Panc1 (cell line): ENCODE data around the gene TRAK1. TPM values are rescaled to one million over a fixed set of nuclear protein-coding genes. Genes with fewer than 3 reads are reported as not detected.

Experiments
- ATAC-seq: fragments of 200-7000 bp; cut with Tn5 transposase; 2 replicates; pipeline ENCODE4 v1.9.1; 2020; ENCODE audit warnings: mild to moderate bottlenecking, moderate library complexity
- BruUV-seq: library from RNA; stranded (reverse); fragments of 400-500 nt; replicated peaks from 2 replicates; lab custom pipeline; 2021; lab: Mats Ljungman, UMichigan
- CTCF ChIA-PET: fragments of 300-600 bp; sonication (Branson Sonifier 250); formaldehyde crosslinking; loops from one replicate; lab custom pipeline; 2022; ENCODE audit warnings: antibody characterized with exemption; lab: Charles Lee
- POLR2A ChIA-PET: fragments of 300-600 bp; sonication (Branson Sonifier 250); formaldehyde crosslinking; loops from one replicate; lab custom pipeline; 2022; ENCODE audit warnings: antibody characterized with exemption; lab: Charles Lee
- DNase-seq: peaks from one replicate; pipeline ENCODE4 v3.0.0-alpha.2; 2010; ENCODE audit warnings: low read depth, low spot score
- H3K27ac ChIP-seq: 2 replicates; pipeline ENCODE4 v1.5.1; 2011; ENCODE audit warnings: mild to moderate bottlenecking, low read length, inconsistent platforms
- H3K27me3 ChIP-seq: fragments of 200-500 bp; sonication (Bioruptor generic); 2 replicates; pipeline ENCODE4 v1.6.0; 2014; ENCODE audit warnings: low read length, inconsistent platforms; ENCODE audit not compliant: control insufficient read depth, insufficient read depth
- H3K36me3 ChIP-seq: fragments of 200-500 bp; sonication (Bioruptor generic); 2 replicates; pipeline ENCODE4 v1.5.1; 2014; ENCODE audit warnings: inconsistent platforms, mild to moderate bottlenecking, low read length, moderate library complexity; ENCODE audit not compliant: control insufficient read depth, insufficient read depth
- H3K4me1 ChIP-seq: 2 replicates; pipeline ENCODE4 v1.5.1; 2011; ENCODE audit warnings: inconsistent platforms, mild to moderate bottlenecking, low read length, moderate library complexity; ENCODE audit not compliant: control insufficient read depth, insufficient read depth
- H3K4me3 ChIP-seq, 2 experiments: 2 replicates each; pipeline ENCODE4 v1.5.1; 2011 to 2012; ENCODE audit warnings: low read depth in 2 of 2, low read length in 2 of 2, mild to moderate bottlenecking in 2 of 2, inconsistent platforms in 1 of 2, moderate library complexity in 1 of 2
- H3K9me3 ChIP-seq: fragments of 200-500 bp; sonication (Bioruptor generic); 2 replicates; pipeline ENCODE4 v1.5.1; 2014; ENCODE audit warnings: low read depth, mild to moderate bottlenecking, inconsistent platforms, low read length, moderate library complexity; ENCODE audit not compliant: control insufficient read depth, insufficient read depth
- POLR2AphosphoS5 ChIP-seq: IDR thresholded peaks from 2 replicates; pipeline ENCODE4 v1.6.1; 2012; ENCODE audit warnings: mild to moderate bottlenecking, low read depth, low read length, moderate library complexity
- SIN3A ChIP-seq: IDR thresholded peaks from 2 replicates; pipeline ENCODE4 v1.6.1; 2012; ENCODE audit warnings: low read depth, mild to moderate bottlenecking, low read length, moderate library complexity, borderline replicate concordance; ENCODE audit not compliant: insufficient read depth
- TCF7L2 ChIP-seq: IDR thresholded peaks from 2 replicates; pipeline ENCODE4 v1.6.1; 2011; ENCODE audit warnings: mild to moderate bottlenecking, low read depth, low read length, inconsistent platforms
- in situ Hi-C: cut with HindIII; loops from 2 replicates; pipeline ENCODE4 v1.10.0; 2016; ENCODE audit warnings: low sequenced_read_pairs, low pct_unique_long_range_greater_than_20kb
- intact Hi-C: fragments of 100-400 bp; cut with micrococcal nuclease; formaldehyde crosslinking; loops from one replicate; pipeline ENCODE4 v1.10.0; 2022; ENCODE audit not compliant: unreplicated experiment
- total RNA-seq: library from RNA; stranded (reverse); gene quantifications from one replicate; pipeline ENCODE4 v1.2.1, GENCODE V29; 2021; ENCODE audit not compliant: unreplicated experiment
- TF ChIP-seq, protein P1 (sequence below): fragments of 450-650 bp; IDR thresholded peaks from 2 replicates; pipeline ENCODE4 v1.5.1; 2017; ENCODE audit warnings: mild to moderate bottlenecking
- TF ChIP-seq, protein P2 (sequence below), 2 experiments: IDR thresholded peaks; 2 replicates each; pipeline ENCODE4 v1.6.1; 2011 to 2012; ENCODE audit warnings: low read depth in 2 of 2, control low read depth in 1 of 2, low read length in 1 of 2, mild to moderate bottlenecking in 1 of 2, moderate library complexity in 1 of 2; ENCODE audit not compliant: insufficient read depth in 1 of 2

The TRAK1 gene
- total RNA-seq, 1 experiment from 2014 or later, result 38.4 TPM

DNA sequence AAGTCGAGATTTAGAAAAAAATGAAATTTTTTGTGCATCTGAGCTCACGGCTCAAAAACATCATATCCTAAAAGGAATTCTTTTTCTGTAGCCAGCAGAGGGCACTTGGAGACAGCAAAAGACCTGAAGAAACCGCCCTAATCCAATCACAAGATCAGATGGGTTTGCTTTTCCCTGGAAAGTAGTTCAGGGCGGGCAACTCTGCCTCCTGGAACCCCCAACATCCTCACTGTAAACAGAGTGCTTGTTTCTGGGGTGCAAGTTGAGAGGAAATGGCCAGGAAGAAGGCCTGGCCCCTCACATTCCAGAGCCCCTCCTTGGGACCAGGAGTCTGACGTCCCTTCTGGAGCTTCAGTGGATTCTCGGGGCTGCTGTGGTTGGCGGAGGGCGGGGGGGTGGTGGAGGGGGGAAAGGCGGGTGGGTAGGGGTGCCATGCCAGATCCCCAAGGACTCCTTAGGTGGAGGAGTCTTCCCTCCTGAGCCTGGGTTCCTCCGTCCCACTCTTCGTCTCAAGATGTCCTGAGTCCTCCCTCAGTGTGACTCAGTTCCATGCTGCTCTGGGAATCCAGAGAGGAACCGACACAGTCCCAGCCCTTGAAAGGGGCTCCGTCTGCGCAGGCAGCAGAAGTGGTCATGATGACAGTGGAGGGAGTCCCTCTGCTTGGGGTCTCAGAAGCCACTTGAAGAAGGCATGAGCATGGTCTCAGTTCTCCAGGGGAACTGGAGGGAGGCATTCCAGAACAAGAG lies 139.0 kb downstream of the TRAK1 start:
- ChIA-PET CTCF (interaction anchor here (0.6 to 1.5 kb wide), 6 partner anchors 104 to 930 kb away, joined by 3 to 13 read pairs (median 8); no protein-coding TSS in a partner anchor), POLR2A (no interaction called here)
- BruUV-seq, result no TSS peak
- in situ Hi-C loops (no loop called here), intact Hi-C loops (loop anchor here (1.0 to 5.0 kb wide), 2 partner anchors 213 to 317 kb away; no protein-coding TSS in a partner anchor)
- H3K27ac ChIP-seq, result no peak overlapping the region
- no peak for DNase-seq
- H3K4me1 ChIP-seq, result no peaks in the 10 kb centered on the region
- H3K27me3 ChIP-seq, result no peaks in the 10 kb centered on the region
- peak overlapping the region in 1 of 2 experiments; percentile 20; a peak in 1 of 4 replicates for H3K4me3 ChIP-seq
- H3K9me3 ChIP-seq, result no peaks in the 10 kb centered on the region
- TF ChIP-seq, protein P1, sequence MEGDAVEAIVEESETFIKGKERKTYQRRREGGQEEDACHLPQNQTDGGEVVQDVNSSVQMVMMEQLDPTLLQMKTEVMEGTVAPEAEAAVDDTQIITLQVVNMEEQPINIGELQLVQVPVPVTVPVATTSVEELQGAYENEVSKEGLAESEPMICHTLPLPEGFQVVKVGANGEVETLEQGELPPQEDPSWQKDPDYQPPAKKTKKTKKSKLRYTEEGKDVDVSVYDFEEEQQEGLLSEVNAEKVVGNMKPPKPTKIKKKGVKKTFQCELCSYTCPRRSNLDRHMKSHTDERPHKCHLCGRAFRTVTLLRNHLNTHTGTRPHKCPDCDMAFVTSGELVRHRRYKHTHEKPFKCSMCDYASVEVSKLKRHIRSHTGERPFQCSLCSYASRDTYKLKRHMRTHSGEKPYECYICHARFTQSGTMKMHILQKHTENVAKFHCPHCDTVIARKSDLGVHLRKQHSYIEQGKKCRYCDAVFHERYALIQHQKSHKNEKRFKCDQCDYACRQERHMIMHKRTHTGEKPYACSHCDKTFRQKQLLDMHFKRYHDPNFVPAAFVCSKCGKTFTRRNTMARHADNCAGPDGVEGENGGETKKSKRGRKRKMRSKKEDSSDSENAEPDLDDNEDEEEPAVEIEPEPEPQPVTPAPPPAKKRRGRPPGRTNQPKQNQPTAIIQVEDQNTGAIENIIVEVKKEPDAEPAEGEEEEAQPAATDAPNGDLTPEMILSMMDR, result peak; percentile 71
- TF ChIP-seq SIN3A, result no peak
- ATAC-seq, result peak; percentile 82
- no peaks in the 10 kb centered on the region for H3K36me3 ChIP-seq

DNA sequence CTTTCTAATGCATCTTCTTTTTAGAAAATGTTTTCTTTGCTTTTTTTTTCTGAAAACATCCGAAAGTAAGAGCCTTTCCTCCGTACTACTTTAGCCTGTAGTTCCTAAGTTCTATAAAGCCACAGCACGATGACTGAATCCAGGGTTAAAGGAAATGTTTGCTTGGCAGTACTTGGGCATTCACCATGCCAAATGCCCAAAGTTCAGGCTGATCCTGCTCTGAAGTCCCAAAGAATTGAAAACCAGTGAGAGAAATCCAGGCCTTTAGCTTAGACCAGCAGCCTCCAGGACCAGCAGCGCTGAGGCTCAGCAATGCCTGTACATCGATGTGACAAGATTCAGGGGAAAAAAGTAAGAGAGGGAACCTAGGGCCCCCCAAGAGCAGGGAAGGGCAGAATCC lies 139.7 kb downstream of the TRAK1 start:
- intact Hi-C loops (loop anchor here (1.0 to 5.0 kb wide), 2 partner anchors 212 to 316 kb away; no protein-coding TSS in a partner anchor), in situ Hi-C loops (no loop called here)
- Histone ChIP-seq H3K4me1 (no peaks in the 10 kb centered on the region), H3K27ac (no peak overlapping the region), H3K4me3 (no peak overlapping the region), H3K9me3 (no peaks in the 10 kb centered on the region), H3K27me3 (no peaks in the 10 kb centered on the region), H3K36me3 (no peaks in the 10 kb centered on the region)
- DNase-seq (no peak), ATAC-seq (no peak)
- BruUV-seq, result no TSS peak
- ChIA-PET CTCF (no interaction called here), POLR2A (no interaction called here)
- TF ChIP-seq, protein P2, sequence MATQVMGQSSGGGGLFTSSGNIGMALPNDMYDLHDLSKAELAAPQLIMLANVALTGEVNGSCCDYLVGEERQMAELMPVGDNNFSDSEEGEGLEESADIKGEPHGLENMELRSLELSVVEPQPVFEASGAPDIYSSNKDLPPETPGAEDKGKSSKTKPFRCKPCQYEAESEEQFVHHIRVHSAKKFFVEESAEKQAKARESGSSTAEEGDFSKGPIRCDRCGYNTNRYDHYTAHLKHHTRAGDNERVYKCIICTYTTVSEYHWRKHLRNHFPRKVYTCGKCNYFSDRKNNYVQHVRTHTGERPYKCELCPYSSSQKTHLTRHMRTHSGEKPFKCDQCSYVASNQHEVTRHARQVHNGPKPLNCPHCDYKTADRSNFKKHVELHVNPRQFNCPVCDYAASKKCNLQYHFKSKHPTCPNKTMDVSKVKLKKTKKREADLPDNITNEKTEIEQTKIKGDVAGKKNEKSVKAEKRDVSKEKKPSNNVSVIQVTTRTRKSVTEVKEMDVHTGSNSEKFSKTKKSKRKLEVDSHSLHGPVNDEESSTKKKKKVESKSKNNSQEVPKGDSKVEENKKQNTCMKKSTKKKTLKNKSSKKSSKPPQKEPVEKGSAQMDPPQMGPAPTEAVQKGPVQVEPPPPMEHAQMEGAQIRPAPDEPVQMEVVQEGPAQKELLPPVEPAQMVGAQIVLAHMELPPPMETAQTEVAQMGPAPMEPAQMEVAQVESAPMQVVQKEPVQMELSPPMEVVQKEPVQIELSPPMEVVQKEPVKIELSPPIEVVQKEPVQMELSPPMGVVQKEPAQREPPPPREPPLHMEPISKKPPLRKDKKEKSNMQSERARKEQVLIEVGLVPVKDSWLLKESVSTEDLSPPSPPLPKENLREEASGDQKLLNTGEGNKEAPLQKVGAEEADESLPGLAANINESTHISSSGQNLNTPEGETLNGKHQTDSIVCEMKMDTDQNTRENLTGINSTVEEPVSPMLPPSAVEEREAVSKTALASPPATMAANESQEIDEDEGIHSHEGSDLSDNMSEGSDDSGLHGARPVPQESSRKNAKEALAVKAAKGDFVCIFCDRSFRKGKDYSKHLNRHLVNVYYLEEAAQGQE (IDR thresholded peaks at IDR 0.05; ENCODE audit: insufficient read depth in 1 of 2, low read depth in 2 of 2, low read length in 1 of 2), result no peak
- TF ChIP-seq POLR2AphosphoS5 (no peak), TCF7L2 (no peak)

DNA sequence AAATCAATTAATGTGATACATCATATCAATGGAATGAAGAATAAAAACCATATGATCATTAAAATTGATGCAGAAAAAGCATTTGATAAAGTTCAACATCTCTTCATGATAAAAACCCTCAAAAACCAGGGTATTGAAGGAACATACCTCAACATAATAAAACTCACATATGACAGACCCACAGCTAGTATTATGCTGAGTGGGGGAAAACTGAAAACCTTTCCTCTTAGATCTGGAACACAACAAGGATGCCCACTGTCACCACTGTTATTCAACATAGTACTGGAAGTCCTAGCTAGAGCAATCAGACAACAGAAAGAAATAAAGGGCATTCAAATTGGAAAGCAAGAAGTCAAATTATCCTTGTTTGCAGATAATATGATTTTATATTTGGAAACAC lies 144.4 kb downstream of the TRAK1 start:
- no peak overlapping the region for H3K27ac ChIP-seq
- no peaks in the 10 kb centered on the region; the same call in 1 of the 2 replicates for H3K9me3 ChIP-seq
- no peak overlapping the region for H3K4me3 ChIP-seq
- no TSS peak for BruUV-seq
- no peaks in the 10 kb centered on the region for H3K36me3 ChIP-seq
- POLR2A ChIA-PET, result no interaction called here
- TF ChIP-seq POLR2AphosphoS5 (no peak), TCF7L2 (no peak), SIN3A (no peak)
- TF ChIP-seq, protein P1, result no peak
- TF ChIP-seq, protein P2 (IDR thresholded peaks at IDR 0.05; ENCODE audit: insufficient read depth in 1 of 2, low read depth in 2 of 2, low read length in 1 of 2), result no peak
- intact Hi-C loops, result no loop called here
- no peaks in the 10 kb centered on the region for H3K27me3 ChIP-seq
- CTCF ChIA-PET, result no interaction called here
- DNase-seq, result no peak
- H3K4me1 ChIP-seq, result no peaks in the 10 kb centered on the region
- in situ Hi-C loops, result no loop called here
- no peak for ATAC-seq
